Measurements from ENCODE around the gene MRPL40.

DNA sequence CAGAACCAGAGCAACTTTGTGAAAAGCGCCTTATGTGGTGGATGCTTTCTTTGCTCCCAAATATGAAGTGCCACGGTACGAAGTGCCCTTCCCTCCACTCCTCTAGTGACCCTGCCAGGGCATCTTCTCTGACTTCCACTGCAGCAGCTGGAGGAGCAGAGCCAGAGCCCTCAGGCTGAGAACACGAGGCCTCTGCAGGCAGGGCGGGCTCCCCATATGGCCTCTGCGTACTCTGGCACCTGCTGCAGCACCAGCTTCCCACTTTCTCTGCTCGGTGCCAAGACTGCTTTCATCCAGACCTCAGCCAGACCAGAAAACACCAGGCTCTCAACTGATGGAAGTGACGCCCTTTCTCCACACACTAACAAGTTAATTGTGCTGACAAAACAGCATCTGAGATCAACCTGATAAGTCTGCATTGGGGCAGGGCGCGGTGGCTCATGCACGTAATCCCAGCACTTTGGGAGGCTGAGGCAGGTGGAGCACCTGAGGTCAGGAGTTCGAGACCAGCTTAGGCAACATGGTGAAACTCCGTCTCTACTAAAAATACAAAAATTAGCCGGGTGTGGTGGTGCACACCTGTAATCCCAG lies 33.9 kb downstream of the MRPL40 start:
- TF ChIP-seq NR2C2 (IDR thresholded peaks at IDR 0.05; ENCODE audit: borderline replicate concordance, control insufficient read depth, insufficient read length, low read depth), result no peak
- TF ChIP-seq YY1 (IDR thresholded peaks at IDR 0.05; ENCODE audit: low read depth, low read length), result no peak
- TF ChIP-seq, protein P1, sequence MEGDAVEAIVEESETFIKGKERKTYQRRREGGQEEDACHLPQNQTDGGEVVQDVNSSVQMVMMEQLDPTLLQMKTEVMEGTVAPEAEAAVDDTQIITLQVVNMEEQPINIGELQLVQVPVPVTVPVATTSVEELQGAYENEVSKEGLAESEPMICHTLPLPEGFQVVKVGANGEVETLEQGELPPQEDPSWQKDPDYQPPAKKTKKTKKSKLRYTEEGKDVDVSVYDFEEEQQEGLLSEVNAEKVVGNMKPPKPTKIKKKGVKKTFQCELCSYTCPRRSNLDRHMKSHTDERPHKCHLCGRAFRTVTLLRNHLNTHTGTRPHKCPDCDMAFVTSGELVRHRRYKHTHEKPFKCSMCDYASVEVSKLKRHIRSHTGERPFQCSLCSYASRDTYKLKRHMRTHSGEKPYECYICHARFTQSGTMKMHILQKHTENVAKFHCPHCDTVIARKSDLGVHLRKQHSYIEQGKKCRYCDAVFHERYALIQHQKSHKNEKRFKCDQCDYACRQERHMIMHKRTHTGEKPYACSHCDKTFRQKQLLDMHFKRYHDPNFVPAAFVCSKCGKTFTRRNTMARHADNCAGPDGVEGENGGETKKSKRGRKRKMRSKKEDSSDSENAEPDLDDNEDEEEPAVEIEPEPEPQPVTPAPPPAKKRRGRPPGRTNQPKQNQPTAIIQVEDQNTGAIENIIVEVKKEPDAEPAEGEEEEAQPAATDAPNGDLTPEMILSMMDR (IDR thresholded peaks at IDR 0.05 in 2 of 3, conservative IDR thresholded peaks at IDR 0.05 in 1 of 3; ENCODE audit: control insufficient read depth in 2 of 3, extremely low read depth in 1 of 3, insufficient read depth in 1 of 3, low read depth in 3 of 3, low read length in 3 of 3), result no peak
- TF ChIP-seq, protein P2, sequence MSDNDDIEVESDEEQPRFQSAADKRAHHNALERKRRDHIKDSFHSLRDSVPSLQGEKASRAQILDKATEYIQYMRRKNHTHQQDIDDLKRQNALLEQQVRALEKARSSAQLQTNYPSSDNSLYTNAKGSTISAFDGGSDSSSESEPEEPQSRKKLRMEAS (IDR thresholded peaks at IDR 0.05; ENCODE audit: low read depth, low read length), result no peak
